ENCODE results near the gene GNAI3.

DNA sequence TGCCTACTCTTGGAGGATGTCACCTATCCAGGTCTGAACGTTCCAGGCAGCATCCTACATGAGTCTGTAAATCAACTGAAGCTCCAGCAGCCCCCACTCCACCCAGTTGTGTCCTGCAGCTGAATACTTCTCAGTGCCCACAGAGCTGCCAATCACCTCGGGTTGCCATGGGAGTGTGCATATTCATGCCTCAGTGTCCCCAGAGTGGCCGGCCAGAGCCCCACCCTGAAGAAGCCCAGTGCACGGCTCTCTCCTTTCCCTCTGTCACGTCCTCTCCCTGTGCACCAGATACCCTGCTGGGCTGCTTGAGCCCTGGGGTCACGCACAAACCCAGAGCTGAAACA is 91.4 kb downstream of the GNAI3 start:
- TF ChIP-seq, protein P1, sequence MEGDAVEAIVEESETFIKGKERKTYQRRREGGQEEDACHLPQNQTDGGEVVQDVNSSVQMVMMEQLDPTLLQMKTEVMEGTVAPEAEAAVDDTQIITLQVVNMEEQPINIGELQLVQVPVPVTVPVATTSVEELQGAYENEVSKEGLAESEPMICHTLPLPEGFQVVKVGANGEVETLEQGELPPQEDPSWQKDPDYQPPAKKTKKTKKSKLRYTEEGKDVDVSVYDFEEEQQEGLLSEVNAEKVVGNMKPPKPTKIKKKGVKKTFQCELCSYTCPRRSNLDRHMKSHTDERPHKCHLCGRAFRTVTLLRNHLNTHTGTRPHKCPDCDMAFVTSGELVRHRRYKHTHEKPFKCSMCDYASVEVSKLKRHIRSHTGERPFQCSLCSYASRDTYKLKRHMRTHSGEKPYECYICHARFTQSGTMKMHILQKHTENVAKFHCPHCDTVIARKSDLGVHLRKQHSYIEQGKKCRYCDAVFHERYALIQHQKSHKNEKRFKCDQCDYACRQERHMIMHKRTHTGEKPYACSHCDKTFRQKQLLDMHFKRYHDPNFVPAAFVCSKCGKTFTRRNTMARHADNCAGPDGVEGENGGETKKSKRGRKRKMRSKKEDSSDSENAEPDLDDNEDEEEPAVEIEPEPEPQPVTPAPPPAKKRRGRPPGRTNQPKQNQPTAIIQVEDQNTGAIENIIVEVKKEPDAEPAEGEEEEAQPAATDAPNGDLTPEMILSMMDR (IDR thresholded peaks at IDR 0.05) = no peak
- no peak for TF ChIP-seq POLR2A (IDR thresholded peaks at IDR 0.05)

All from heart left ventricle (tissue), 13 donors.